Stimulated activated CD8-positive, alpha-beta memory T cell treated with anti-CD3 and anti-CD28 coated beads, Interleukin-4, amount 100 ng/mL, for 24 hours (primary cell): ENCODE measurements around the gene CMTM8.

Experiments
- DNase-seq: peaks from one replicate; pipeline ENCODE4 v3.0.0-alpha.2; 2020; ENCODE audit warnings: low read depth

The CMTM8 gene

GRCh38 chr3:32411442-32411841 is 173.0 kb downstream of the CMTM8 start:
- DNase-seq: no peak

- no peak for DNase-seq
Observed at GRCh38 chr3:32412887-32413286, 174.4 kb downstream of the CMTM8 start.

- DNase-seq: no peak
Observed at GRCh38 chr3:32413845-32414521, 175.5 kb downstream of the CMTM8 start.

- no peak for DNase-seq
Observed at GRCh38 chr3:32414522-32415202, 176.2 kb downstream of the CMTM8 start.

GRCh38 chr3:32419742-32420125 is 181.3 kb downstream of the CMTM8 start:
- DNase-seq: no peak
